Tibial artery (tissue), 4 donors: Measurements from ENCODE around the gene LRP1B.

Experiments
- DNase-seq, 2 donors: peaks; one replicate each; pipeline ENCODE4 v3.0.0-alpha.2; 2019
- H3K27ac ChIP-seq, 2 donors: fragments of 200-600 bp; sonication (generic) in 1 of 2; 1 replicate in 1 of 2; 2 replicates in 1 of 2; pipeline ENCODE4 v1.5.1; 2018 to 2019; ENCODE audit warnings: mild to moderate bottlenecking in 1 of 2
- H3K27me3 ChIP-seq, 2 donors: fragments of 200-600 bp; sonication (generic) in 1 of 2; one replicate each; pipeline versions ENCODE4 v1.5.1 to v1.6.0; 2016 to 2019
- H3K36me3 ChIP-seq, 3 donors: fragments of 200-600 bp; sonication (generic) in 2 of 3; one replicate each; pipeline ENCODE4 v1.5.1; 2016 to 2019; ENCODE audit warnings: mild to moderate bottlenecking in 2 of 3
- H3K4me1 ChIP-seq, 4 donors: fragments of 200-600 bp; sonication (generic) in 2 of 4; 1 replicate in 3 of 4; 2 replicates in 1 of 4; pipeline ENCODE4 v1.5.1; 2016 to 2019
- H3K4me3 ChIP-seq, 2 donors: fragments of 200-600 bp; sonication (generic) in 1 of 2; 1 replicate in 1 of 2; 2 replicates in 1 of 2; pipeline ENCODE4 v1.5.1; 2018 to 2019; ENCODE audit warnings: mild to moderate bottlenecking in 2 of 2
- H3K9me3 ChIP-seq, 3 donors: fragments of 200-600 bp; sonication (generic) in 1 of 3; one replicate each; pipeline ENCODE4 v1.5.1; 2016 to 2019
- CTCF ChIP-seq, 2 experiments: fragments of 200-600 bp in 1 of 2; fragments of 450-650 bp in 1 of 2; IDR thresholded peaks; one replicate each; pipeline ENCODE4 v1.5.1; 2017 to 2019; ENCODE audit warnings: antibody characterized with exemption in 2 of 2, mild to moderate bottlenecking in 1 of 2, moderate library complexity in 1 of 2
- intact Hi-C: fragments of 100-400 bp; cut with DNase I; formaldehyde crosslinking; loops from one replicate; pipeline ENCODE4 v1.15.0; 2023; ENCODE audit warnings: low total_unique reads

The LRP1B gene

GRCh38 chr2:140775411-140775810 lies 1355.4 kb downstream of the LRP1B start:
- intact Hi-C loops, result no loop called here
- H3K4me1 ChIP-seq, result no peaks in the 10 kb centered on the region
- no peaks in the 10 kb centered on the region for H3K36me3 ChIP-seq
- DNase-seq, result no peak
- H3K27me3 ChIP-seq, result no peaks in the 10 kb centered on the region
- H3K27ac ChIP-seq, result no peak overlapping the region
- no peak overlapping the region for H3K4me3 ChIP-seq
- no peak for TF ChIP-seq CTCF (IDR thresholded peaks at IDR 0.05)
- no peaks in the 10 kb centered on the region for H3K9me3 ChIP-seq

GRCh38 chr2:140770645-140771044 lies 1360.2 kb downstream of the LRP1B start:
- Histone ChIP-seq H3K9me3 (no peaks in the 10 kb centered on the region), H3K27ac (no peak overlapping the region), H3K4me1 (no peaks in the 10 kb centered on the region), H3K36me3 (no peaks in the 10 kb centered on the region), H3K27me3 (no peaks in the 10 kb centered on the region), H3K4me3 (no peak overlapping the region)
- intact Hi-C loops, result no loop called here
- no peak for DNase-seq
- no peak for TF ChIP-seq CTCF (IDR thresholded peaks at IDR 0.05)

- TF ChIP-seq CTCF (IDR thresholded peaks at IDR 0.05), result no peak
- Histone ChIP-seq H3K4me1 (no peaks in the 10 kb centered on the region), H3K27ac (no peak overlapping the region), H3K27me3 (no peaks in the 10 kb centered on the region), H3K4me3 (no peak overlapping the region), H3K9me3 (no peaks in the 10 kb centered on the region), H3K36me3 (no peaks in the 10 kb centered on the region)
- DNase-seq, result no peak
- intact Hi-C loops, result no loop called here
These were observed 1369.0 kb downstream of the LRP1B start for GRCh38 chr2:140761807-140762206.

- Histone ChIP-seq H3K4me1 (no peaks in the 10 kb centered on the region), H3K9me3 (no peaks in the 10 kb centered on the region), H3K27ac (no peak overlapping the region), H3K4me3 (no peak overlapping the region), H3K36me3 (no peaks in the 10 kb centered on the region), H3K27me3 (no peaks in the 10 kb centered on the region)
- DNase-seq, result no peak
- TF ChIP-seq CTCF (IDR thresholded peaks at IDR 0.05), result no peak
- intact Hi-C loops, result no loop called here
These were observed 1371.2 kb downstream of the LRP1B start for GRCh38 chr2:140759426-140760156.

- intact Hi-C loops, result no loop called here
These were observed 1383.2 kb downstream of the LRP1B start for GRCh38 chr2:140747665-140748064.

More at GRCh38 chr2:140747665-140748064, 1383.2 kb downstream of the LRP1B start:
- H3K36me3 ChIP-seq, result no peaks in the 10 kb centered on the region
- H3K4me1 ChIP-seq, result no peaks in the 10 kb centered on the region
- no peaks in the 10 kb centered on the region for H3K9me3 ChIP-seq
- no peak overlapping the region for H3K4me3 ChIP-seq
- no peaks in the 10 kb centered on the region for H3K27me3 ChIP-seq
- no peak for DNase-seq
- TF ChIP-seq CTCF (IDR thresholded peaks at IDR 0.05), result no peak
- H3K27ac ChIP-seq, result no peak overlapping the region
